ENCODE results near the gene HSF2. TPM values are rescaled to one million over a fixed set of nuclear protein-coding genes. Genes with fewer than 3 reads are reported as not detected.

HSF2 gene
- total RNA-seq, 2 experiments from 2014 or later, result 41.8 to 47.6 TPM

- Mint-ChIP-seq H3K4me1 (ENCODE audit: low read depth) (no peaks in the 10 kb centered on the region), H3K4me3 (no peak overlapping the region), H3K27ac (no peak overlapping the region), H3K9me3 (no peaks in the 10 kb centered on the region), H3K27me3 (peaks cover 6% of the 10 kb centered on the region), H3K36me3 (ENCODE audit: low read depth) (no peaks in the 10 kb centered on the region)
- Histone ChIP-seq H3K4me1 (ENCODE audit: insufficient read depth, low read length) (no peaks in the 10 kb centered on the region), H3K4me3 (ENCODE audit: low read length) (no peak overlapping the region), H3K36me3 (ENCODE audit: insufficient read depth, low read length) (no peaks in the 10 kb centered on the region), H3K27ac (ENCODE audit: low read depth in 1 of 2, low read length in 2 of 2) (no peak overlapping the region), H3K9me3 (ENCODE audit: control insufficient read depth in 1 of 2, insufficient read depth in 1 of 2, low read length in 2 of 2) (no peaks in the 10 kb centered on the region), H3K27me3 (ENCODE audit: control insufficient read depth in 1 of 2, insufficient read depth in 2 of 2, low read length in 2 of 2) (no peaks in the 10 kb centered on the region)
- ATAC-seq (ENCODE audit: poor library complexity), result no peak
- no peak for TF ChIP-seq CTCF (IDR thresholded peaks at IDR 0.05)
- ChIA-PET POLR2A (no interaction called here), CTCF (no interaction called here)
- intact Hi-C loops (cut with DNase I, micrococcal nuclease), result no loop called here
- no peak for DNase-seq
Observed at GRCh38 chr6:122361314-122361979, 38.0 kb upstream of the HSF2 start.

- H3K27ac Mint-ChIP-seq, result no peak overlapping the region
- no peak overlapping the region for H3K4me3 ChIP-seq (ENCODE audit: low read length)
- intact Hi-C loops (cut with DNase I, micrococcal nuclease), result no loop called here
- H3K27ac ChIP-seq (ENCODE audit: low read depth in 1 of 2, low read length in 2 of 2), result no peak overlapping the region
- ChIA-PET POLR2A (no interaction called here), CTCF (no interaction called here)
- DNase-seq (no peak), ATAC-seq (ENCODE audit: poor library complexity) (no peak)
- H3K27me3 ChIP-seq (ENCODE audit: control insufficient read depth in 1 of 2, insufficient read depth in 2 of 2, low read length in 2 of 2), result no peaks in the 10 kb centered on the region
- no peaks in the 10 kb centered on the region for H3K9me3 Mint-ChIP-seq
- no peaks in the 10 kb centered on the region for H3K36me3 ChIP-seq (ENCODE audit: insufficient read depth, low read length)
- H3K4me1 ChIP-seq (ENCODE audit: insufficient read depth, low read length), result no peaks in the 10 kb centered on the region
- peaks cover 9% of the 10 kb centered on the region for H3K27me3 Mint-ChIP-seq
- H3K4me1 Mint-ChIP-seq (ENCODE audit: low read depth), result no peaks in the 10 kb centered on the region
- no peak overlapping the region for H3K4me3 Mint-ChIP-seq
- H3K9me3 ChIP-seq (ENCODE audit: control insufficient read depth in 1 of 2, insufficient read depth in 1 of 2, low read length in 2 of 2), result no peaks in the 10 kb centered on the region
- no peak for TF ChIP-seq CTCF (IDR thresholded peaks at IDR 0.05)
- no peaks in the 10 kb centered on the region for H3K36me3 Mint-ChIP-seq (ENCODE audit: low read depth)
Observed at GRCh38 chr6:122363769-122364483, 35.5 kb upstream of the HSF2 start.

GRCh38 chr6:122365775-122366403 is 33.6 kb upstream of the HSF2 start:
- ATAC-seq (ENCODE audit: poor library complexity) (no peak), DNase-seq (no peak)
- H3K27me3 Mint-ChIP-seq, result peaks cover 12% of the 10 kb centered on the region
- no peak overlapping the region for H3K4me3 Mint-ChIP-seq
- ChIA-PET POLR2A (no interaction called here), CTCF (no interaction called here)
- H3K9me3 Mint-ChIP-seq, result no peaks in the 10 kb centered on the region
- Histone ChIP-seq H3K27me3 (ENCODE audit: control insufficient read depth in 1 of 2, insufficient read depth in 2 of 2, low read length in 2 of 2) (no peaks in the 10 kb centered on the region), H3K9me3 (ENCODE audit: control insufficient read depth in 1 of 2, insufficient read depth in 1 of 2, low read length in 2 of 2) (no peaks in the 10 kb centered on the region), H3K36me3 (ENCODE audit: insufficient read depth, low read length) (no peaks in the 10 kb centered on the region), H3K4me1 (ENCODE audit: insufficient read depth, low read length) (no peaks in the 10 kb centered on the region), H3K4me3 (ENCODE audit: low read length) (no peak overlapping the region), H3K27ac (ENCODE audit: low read depth in 1 of 2, low read length in 2 of 2) (no peak overlapping the region)
- H3K36me3 Mint-ChIP-seq (ENCODE audit: low read depth), result no peaks in the 10 kb centered on the region
- H3K4me1 Mint-ChIP-seq (ENCODE audit: low read depth), result no peaks in the 10 kb centered on the region
- intact Hi-C loops (cut with DNase I, micrococcal nuclease), result no loop called here
- TF ChIP-seq CTCF (IDR thresholded peaks at IDR 0.05), result no peak
- no peak overlapping the region for H3K27ac Mint-ChIP-seq
